SK-N-SH treated with all-trans-retinoic acid at 6 μM for 48 hours (cell line): ENCODE data around the gene ATAD3B.

Experiments used
- ATAC-seq: fragments of 200-7000 bp; cut with Tn5 transposase; 3 replicates; pipeline ENCODE4 v1.9.1; 2020; ENCODE audit warnings: mild to moderate bottlenecking, moderate library complexity
- BACH2 ChIP-seq: fragments of 250-450 bp; sonication (Bioruptor Pico); IDR thresholded peaks from 2 replicates; pipeline ENCODE4 v1.9.0; 2021; ENCODE audit warnings: mild to moderate bottlenecking, borderline replicate concordance
- CREB5 ChIP-seq: fragments of 250-450 bp; sonication (Bioruptor Pico); IDR thresholded peaks from 2 replicates; pipeline ENCODE4 v1.5.1; 2020; ENCODE audit warnings: low read depth, mild to moderate bottlenecking, moderate library complexity
- CSDC2 ChIP-seq: fragments of 250-450 bp; sonication (Bioruptor Pico); IDR thresholded peaks from 2 replicates; pipeline ENCODE4 v1.5.0; 2020; ENCODE audit warnings: mild to moderate bottlenecking, moderate library complexity
- CSRNP3 ChIP-seq: fragments of 250-450 bp; sonication (Bioruptor Pico); IDR thresholded peaks from 2 replicates; pipeline ENCODE4 v1.5.1; 2021; ENCODE audit warnings: mild to moderate bottlenecking, moderate library complexity
- ESRRG ChIP-seq: fragments of 250-450 bp; sonication (Bioruptor Pico); IDR thresholded peaks from 2 replicates; pipeline ENCODE4 v1.6.1; 2021; ENCODE audit warnings: mild to moderate bottlenecking
- ISL1 ChIP-seq: fragments of 250-450 bp; sonication (Bioruptor Pico); IDR thresholded peaks from 2 replicates; pipeline ENCODE4 v2.1.2; 2022; ENCODE audit warnings: mild to moderate bottlenecking, moderate library complexity
- OSR1 ChIP-seq: fragments of 250-450 bp; sonication (Bioruptor Pico); IDR thresholded peaks from 2 replicates; pipeline ENCODE4 v1.8.0; 2022; ENCODE audit warnings: moderate library complexity, mild to moderate bottlenecking, inconsistent platforms
- PATZ1 ChIP-seq: fragments of 250-450 bp; sonication (Bioruptor Pico); IDR thresholded peaks from 2 replicates; pipeline ENCODE4 v1.8.0; 2020; ENCODE audit warnings: mild to moderate bottlenecking, moderate library complexity, borderline replicate concordance
- POU6F1 ChIP-seq: fragments of 250-450 bp; sonication (Bioruptor Pico); IDR thresholded peaks from 2 replicates; pipeline ENCODE4 v1.8.0; 2021; ENCODE audit warnings: low read depth, mild to moderate bottlenecking, moderate library complexity, borderline replicate concordance
- PPARA ChIP-seq: fragments of 250-450 bp; sonication (Bioruptor Pico); IDR thresholded peaks from 2 replicates; pipeline ENCODE4 v1.5.0; 2020; ENCODE audit warnings: mild to moderate bottlenecking, borderline replicate concordance
- RARB ChIP-seq: fragments of 250-450 bp; sonication (Bioruptor Pico); IDR thresholded peaks from 2 replicates; pipeline ENCODE4 v1.8.0; 2021; ENCODE audit warnings: mild to moderate bottlenecking, moderate library complexity
- SNAI2 ChIP-seq: fragments of 250-450 bp; sonication (Bioruptor Pico); IDR thresholded peaks from 2 replicates; pipeline ENCODE4 v1.5.0; 2020; ENCODE audit warnings: mild to moderate bottlenecking, moderate library complexity
- TOX ChIP-seq: fragments of 250-450 bp; sonication (Bioruptor Pico); IDR thresholded peaks from 2 replicates; pipeline ENCODE4 v1.8.0; 2021; ENCODE audit warnings: mild to moderate bottlenecking, moderate library complexity, borderline replicate concordance
- TSHZ2 ChIP-seq: fragments of 250-450 bp; sonication (Bioruptor Pico); IDR thresholded peaks from 2 replicates; pipeline ENCODE4 v1.5.0; 2020; ENCODE audit warnings: mild to moderate bottlenecking, moderate library complexity
- ZC3H10 ChIP-seq: fragments of 250-450 bp; sonication (Bioruptor Pico); IDR thresholded peaks from 2 replicates; pipeline ENCODE4 v1.5.1; 2021; ENCODE audit warnings: mild to moderate bottlenecking, moderate library complexity
- ZFP3 ChIP-seq: fragments of 250-450 bp; sonication (Bioruptor Pico); IDR thresholded peaks from 2 replicates; pipeline ENCODE4 v1.5.0; 2020; ENCODE audit warnings: mild to moderate bottlenecking, moderate library complexity
- ZFP30 ChIP-seq: fragments of 450-650 bp; formaldehyde crosslinking; IDR thresholded peaks from 2 replicates; pipeline ENCODE4 v1.5.0; 2022; ENCODE audit warnings: mild to moderate bottlenecking, moderate library complexity
- ZNF565 ChIP-seq: fragments of 450-650 bp; formaldehyde crosslinking; conservative IDR thresholded peaks from 2 replicates; pipeline ENCODE4 v1.5.0; 2020; ENCODE audit warnings: low read depth, mild to moderate bottlenecking, moderate library complexity

Gene ATAD3B

GRCh38 chr1:1540818-1541628, 69.5 kb downstream of the ATAD3B start (continued):
- TF ChIP-seq POU6F1 (CRISPR knock-in tag), result no peak

GRCh38 chr1:1541956-1542765, 70.6 kb downstream of the ATAD3B start:
- ATAC-seq, result no peak

GRCh38 chr1:1542766-1543705, 71.5 kb downstream of the ATAD3B start:
- no peak for ATAC-seq
- no peak for TF ChIP-seq CSRNP3
- no peak for TF ChIP-seq PATZ1 (CRISPR knock-in tag)
- TF ChIP-seq ISL1, result no peak
- TF ChIP-seq TSHZ2, result no peak
- no peak for TF ChIP-seq OSR1 (CRISPR knock-in tag)
- no peak for TF ChIP-seq PPARA (CRISPR knock-in tag)
- TF ChIP-seq ZC3H10 (CRISPR knock-in tag), result no peak
- TF ChIP-seq BACH2 (CRISPR knock-in tag), result no peak
- TF ChIP-seq CSDC2 (CRISPR knock-in tag), result no peak

More at GRCh38 chr1:1541956-1542765, 70.6 kb downstream of the ATAD3B start:
- TF ChIP-seq ZFP30 (CRISPR knock-in tag) (no peak), POU6F1 (CRISPR knock-in tag) (no peak), ESRRG (CRISPR knock-in tag) (no peak), ZC3H10 (CRISPR knock-in tag) (no peak), ZNF565 (CRISPR knock-in tag) (no peak), CREB5 (no peak), OSR1 (CRISPR knock-in tag) (no peak), ZFP3 (CRISPR knock-in tag) (no peak), CSRNP3 (no peak), RARB (CRISPR knock-in tag) (no peak), TOX (CRISPR knock-in tag) (no peak), SNAI2 (CRISPR knock-in tag) (no peak), ISL1 (no peak)
